Neural cell (in vitro differentiated cells): Measurements from ENCODE around the gene PHF12. TPM values are rescaled to one million over a fixed set of nuclear protein-coding genes. Genes with fewer than 3 reads are reported as not detected.

Source experiments
- H2AFZ ChIP-seq: fragments of 200-600, 300-800 bp; sonication (generic), shearing (Covaris generic); 2 replicates; pipeline ENCODE4 v1.6.0; 2014; ENCODE audit warnings: low read depth, mild to moderate bottlenecking, antibody characterized with exemption, low read length, moderate library complexity
- H3F3A ChIP-seq: fragments of 200-600 bp; shearing (Covaris generic); 2 replicates; pipeline ENCODE4 v1.6.1; 2016; ENCODE audit warnings: mild to moderate bottlenecking, moderate library complexity, mixed read lengths, antibody characterized with exemption, low read length; ENCODE audit not compliant: insufficient read depth, poor library complexity, severe bottlenecking
- H3K27ac ChIP-seq: fragments of 200-600, 300-800 bp; sonication (generic), shearing (Covaris generic); 2 replicates; pipeline ENCODE4 v1.5.1; 2014; ENCODE audit warnings: mild to moderate bottlenecking, low read length, moderate library complexity
- H3K27me3 ChIP-seq: fragments of 300-800, 200-600 bp; sonication (generic), shearing (Covaris generic); 2 replicates; pipeline ENCODE4 v1.6.0; 2014; ENCODE audit warnings: mild to moderate bottlenecking, low read depth, low read length, moderate library complexity; ENCODE audit not compliant: insufficient read depth
- H3K36me3 ChIP-seq: fragments of 300-800, 200-600 bp; sonication (generic), shearing (Covaris generic); 2 replicates; pipeline ENCODE4 v1.5.1; 2014; ENCODE audit warnings: mild to moderate bottlenecking, antibody characterized with exemption, low read length, moderate library complexity; ENCODE audit not compliant: insufficient read depth
- H3K4me2 ChIP-seq: fragments of 300-800, 200-600 bp; sonication (generic), shearing (Covaris generic); 2 replicates; pipeline ENCODE4 v1.6.0; 2014; ENCODE audit warnings: mild to moderate bottlenecking, low read length
- H3K4me3 ChIP-seq: fragments of 300-800, 200-600 bp; sonication (generic), shearing (Covaris generic); 2 replicates; pipeline ENCODE4 v1.5.1; 2014; ENCODE audit warnings: mild to moderate bottlenecking, low read length, moderate library complexity
- H3K79me2 ChIP-seq: fragments of 200-600 bp; shearing (Covaris generic); replicated peaks from 2 replicates; pipeline ENCODE4 v1.6.0; 2014; ENCODE audit warnings: mild to moderate bottlenecking, low read length, moderate library complexity; ENCODE audit not compliant: insufficient read depth
- H3K9ac ChIP-seq: fragments of 300-800, 200-600 bp; sonication (generic), shearing (Covaris generic); 2 replicates; pipeline ENCODE4 v1.6.1; 2016; ENCODE audit warnings: mild to moderate bottlenecking, low read length, mixed read lengths
- H3K9me2 ChIP-seq: fragments of 200-600 bp; shearing (Covaris generic); 2 replicates; pipeline ENCODE4 v1.6.1; 2016; ENCODE audit warnings: mild to moderate bottlenecking, low read length, mixed read lengths; ENCODE audit not compliant: insufficient read depth
- H3K9me3 ChIP-seq: fragments of 200-600, 300-800 bp; sonication (generic), shearing (Covaris generic); 2 replicates; pipeline ENCODE4 v1.6.1; 2016; ENCODE audit warnings: mild to moderate bottlenecking, mixed run types, low read length, moderate library complexity, mixed read lengths
- H4K20me1 ChIP-seq: fragments of 200-600 bp; shearing (Covaris generic); 2 replicates; pipeline ENCODE4 v1.6.1; 2016; ENCODE audit warnings: mild to moderate bottlenecking, mixed run types; ENCODE audit not compliant: insufficient read depth
- EP300 ChIP-seq: fragments of 450-650 bp; conservative IDR thresholded peaks from 2 replicates; pipeline ENCODE4 v1.6.1; 2014; ENCODE audit warnings: antibody characterized with exemption, mild to moderate bottlenecking, moderate library complexity; ENCODE audit not compliant: poor library complexity, severe bottlenecking
- EZH2 ChIP-seq: fragments of 200-600, 300-800 bp; shearing (Covaris generic), sonication (generic); IDR thresholded peaks from 2 replicates; pipeline ENCODE4 v1.6.1; 2014; ENCODE audit warnings: antibody characterized with exemption, low read length, borderline replicate concordance, mild to moderate bottlenecking; ENCODE audit not compliant: insufficient read depth, poor library complexity, severe bottlenecking
- MXI1 ChIP-seq: fragments of 450-650 bp; conservative IDR thresholded peaks from 2 replicates; pipeline ENCODE4 v1.6.1; 2014; ENCODE audit warnings: antibody characterized with exemption, mild to moderate bottlenecking; ENCODE audit not compliant: poor library complexity, severe bottlenecking
- POLR2AphosphoS5 ChIP-seq: IDR thresholded peaks from 2 replicates; pipeline ENCODE4 v1.6.1; 2012
- RAD21 ChIP-seq: fragments of 450-650 bp; conservative IDR thresholded peaks from 2 replicates; pipeline ENCODE4 v1.6.1; 2014; ENCODE audit warnings: antibody characterized with exemption, mild to moderate bottlenecking, moderate library complexity
- SMC3 ChIP-seq: fragments of 450-650 bp; conservative IDR thresholded peaks from 2 replicates; pipeline ENCODE4 v1.6.1; 2014; ENCODE audit warnings: antibody characterized with exemption, mild to moderate bottlenecking, moderate library complexity; ENCODE audit not compliant: poor library complexity
- TAF1 ChIP-seq: IDR thresholded peaks from 2 replicates; pipeline ENCODE4 v1.6.1; 2012; ENCODE audit warnings: low read depth
- polyA plus RNA-seq: library from polyadenylated mRNA; depleted of rRNA; stranded (reverse); fragments of >200 nt; gene quantifications from 2 replicates; pipeline ENCODE4 v1.2.3, GENCODE V29; 2014
- TF ChIP-seq, protein P1 (sequence below): IDR thresholded peaks from 2 replicates; pipeline ENCODE4 v1.6.1; 2012; ENCODE audit warnings: borderline replicate concordance
- TF ChIP-seq, protein P2 (sequence below): fragments of 450-650 bp; IDR thresholded peaks from 2 replicates; pipeline ENCODE4 v1.5.1; 2014; ENCODE audit warnings: antibody characterized with exemption, mild to moderate bottlenecking, moderate library complexity; ENCODE audit not compliant: poor library complexity, severe bottlenecking

The PHF12 gene
- polyA plus RNA-seq, 1 donor from 2014 or later: 10.4 TPM

DNA sequence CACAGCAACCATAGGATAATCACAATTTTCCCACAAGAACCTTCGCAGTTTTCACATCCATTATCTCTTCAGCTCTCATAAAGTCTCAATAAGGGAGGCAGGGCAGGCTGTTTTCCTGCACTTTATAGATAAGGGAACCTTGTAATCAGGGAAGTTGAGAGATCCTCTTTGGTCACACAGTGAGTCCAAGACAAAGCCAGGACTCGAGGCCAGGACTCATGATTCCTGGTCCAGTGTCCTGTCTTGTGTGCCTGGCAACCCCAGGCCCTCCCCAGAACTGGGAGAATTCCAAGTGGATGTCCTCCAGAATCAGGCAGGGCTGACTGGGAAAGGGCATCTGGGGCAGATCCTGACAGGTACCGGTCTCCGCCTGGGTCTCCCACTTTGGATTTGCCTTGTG lies 23.1 kb upstream of the PHF12 start:
- H3K9me2 ChIP-seq: no peaks in the 10 kb centered on the region
- H2AFZ ChIP-seq: no peak overlapping the region
- H3K4me3 ChIP-seq: no peak overlapping the region
- TF ChIP-seq EZH2: no peak
- TF ChIP-seq, protein P1, sequence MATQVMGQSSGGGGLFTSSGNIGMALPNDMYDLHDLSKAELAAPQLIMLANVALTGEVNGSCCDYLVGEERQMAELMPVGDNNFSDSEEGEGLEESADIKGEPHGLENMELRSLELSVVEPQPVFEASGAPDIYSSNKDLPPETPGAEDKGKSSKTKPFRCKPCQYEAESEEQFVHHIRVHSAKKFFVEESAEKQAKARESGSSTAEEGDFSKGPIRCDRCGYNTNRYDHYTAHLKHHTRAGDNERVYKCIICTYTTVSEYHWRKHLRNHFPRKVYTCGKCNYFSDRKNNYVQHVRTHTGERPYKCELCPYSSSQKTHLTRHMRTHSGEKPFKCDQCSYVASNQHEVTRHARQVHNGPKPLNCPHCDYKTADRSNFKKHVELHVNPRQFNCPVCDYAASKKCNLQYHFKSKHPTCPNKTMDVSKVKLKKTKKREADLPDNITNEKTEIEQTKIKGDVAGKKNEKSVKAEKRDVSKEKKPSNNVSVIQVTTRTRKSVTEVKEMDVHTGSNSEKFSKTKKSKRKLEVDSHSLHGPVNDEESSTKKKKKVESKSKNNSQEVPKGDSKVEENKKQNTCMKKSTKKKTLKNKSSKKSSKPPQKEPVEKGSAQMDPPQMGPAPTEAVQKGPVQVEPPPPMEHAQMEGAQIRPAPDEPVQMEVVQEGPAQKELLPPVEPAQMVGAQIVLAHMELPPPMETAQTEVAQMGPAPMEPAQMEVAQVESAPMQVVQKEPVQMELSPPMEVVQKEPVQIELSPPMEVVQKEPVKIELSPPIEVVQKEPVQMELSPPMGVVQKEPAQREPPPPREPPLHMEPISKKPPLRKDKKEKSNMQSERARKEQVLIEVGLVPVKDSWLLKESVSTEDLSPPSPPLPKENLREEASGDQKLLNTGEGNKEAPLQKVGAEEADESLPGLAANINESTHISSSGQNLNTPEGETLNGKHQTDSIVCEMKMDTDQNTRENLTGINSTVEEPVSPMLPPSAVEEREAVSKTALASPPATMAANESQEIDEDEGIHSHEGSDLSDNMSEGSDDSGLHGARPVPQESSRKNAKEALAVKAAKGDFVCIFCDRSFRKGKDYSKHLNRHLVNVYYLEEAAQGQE: no peak
- TF ChIP-seq EP300: no peak
- no peak for TF ChIP-seq POLR2AphosphoS5
- TF ChIP-seq SMC3: no peak
- TF ChIP-seq RAD21: no peak
- no peak for TF ChIP-seq MXI1
- TF ChIP-seq TAF1: no peak
- TF ChIP-seq, protein P2, sequence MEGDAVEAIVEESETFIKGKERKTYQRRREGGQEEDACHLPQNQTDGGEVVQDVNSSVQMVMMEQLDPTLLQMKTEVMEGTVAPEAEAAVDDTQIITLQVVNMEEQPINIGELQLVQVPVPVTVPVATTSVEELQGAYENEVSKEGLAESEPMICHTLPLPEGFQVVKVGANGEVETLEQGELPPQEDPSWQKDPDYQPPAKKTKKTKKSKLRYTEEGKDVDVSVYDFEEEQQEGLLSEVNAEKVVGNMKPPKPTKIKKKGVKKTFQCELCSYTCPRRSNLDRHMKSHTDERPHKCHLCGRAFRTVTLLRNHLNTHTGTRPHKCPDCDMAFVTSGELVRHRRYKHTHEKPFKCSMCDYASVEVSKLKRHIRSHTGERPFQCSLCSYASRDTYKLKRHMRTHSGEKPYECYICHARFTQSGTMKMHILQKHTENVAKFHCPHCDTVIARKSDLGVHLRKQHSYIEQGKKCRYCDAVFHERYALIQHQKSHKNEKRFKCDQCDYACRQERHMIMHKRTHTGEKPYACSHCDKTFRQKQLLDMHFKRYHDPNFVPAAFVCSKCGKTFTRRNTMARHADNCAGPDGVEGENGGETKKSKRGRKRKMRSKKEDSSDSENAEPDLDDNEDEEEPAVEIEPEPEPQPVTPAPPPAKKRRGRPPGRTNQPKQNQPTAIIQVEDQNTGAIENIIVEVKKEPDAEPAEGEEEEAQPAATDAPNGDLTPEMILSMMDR: no peak
- H3K27ac ChIP-seq: no peak overlapping the region
- H3K27me3 ChIP-seq: no peaks in the 10 kb centered on the region
- no peaks in the 10 kb centered on the region for H4K20me1 ChIP-seq
- no peaks in the 10 kb centered on the region for H3K9me3 ChIP-seq
- H3K79me2 ChIP-seq: no peaks in the 10 kb centered on the region
- H3F3A ChIP-seq: no peaks in the 10 kb centered on the region
- H3K4me2 ChIP-seq: no peak overlapping the region
- no peak overlapping the region for H3K9ac ChIP-seq
- no peaks in the 10 kb centered on the region for H3K36me3 ChIP-seq

DNA sequence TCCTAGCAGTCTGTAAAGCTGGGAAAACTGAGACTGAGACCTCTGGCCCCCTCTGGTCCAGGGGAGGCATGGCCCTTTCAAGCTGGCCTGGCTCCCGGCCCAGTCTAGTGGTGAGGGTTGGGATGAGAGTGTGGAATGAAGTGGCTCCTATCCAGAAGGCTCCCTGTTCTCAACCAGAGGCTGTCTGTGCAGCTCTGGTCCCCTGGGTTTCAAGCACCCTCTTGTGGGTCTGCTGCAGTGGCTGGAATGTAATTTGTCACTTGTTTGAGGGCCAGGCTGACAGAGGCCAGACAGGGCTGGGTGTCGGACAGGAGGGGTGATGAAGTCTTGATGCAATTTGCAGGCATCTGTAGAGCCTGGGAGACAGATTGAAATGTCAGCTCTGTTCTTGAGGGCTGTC lies 22.1 kb upstream of the PHF12 start:
- TF ChIP-seq MXI1 (no peak), SMC3 (no peak), POLR2AphosphoS5 (no peak), EZH2 (no peak), EP300 (no peak), TAF1 (no peak), RAD21 (no peak)
- TF ChIP-seq, protein P2: no peak
- TF ChIP-seq, protein P1: no peak
- no peaks in the 10 kb centered on the region for H3F3A ChIP-seq
- no peak overlapping the region for H3K4me2 ChIP-seq
- no peaks in the 10 kb centered on the region for H3K36me3 ChIP-seq
- no peaks in the 10 kb centered on the region for H3K9me2 ChIP-seq
- no peak overlapping the region for H3K27ac ChIP-seq
- no peaks in the 10 kb centered on the region for H3K79me2 ChIP-seq
- no peak overlapping the region for H3K9ac ChIP-seq
- H3K27me3 ChIP-seq: no peaks in the 10 kb centered on the region
- no peaks in the 10 kb centered on the region for H4K20me1 ChIP-seq
- H2AFZ ChIP-seq: no peak overlapping the region
- H3K4me3 ChIP-seq: no peak overlapping the region
- H3K9me3 ChIP-seq: no peaks in the 10 kb centered on the region
